NCI-H1048 (cell line): ENCODE results near the gene TOM1L2.
A peak's percentile ranks its signal among the peaks of the same experiment; 100 is the strongest.

Experiments used
- DNase-seq: peaks from one replicate; lab custom pipeline; 2025; lab: John Stamatoyannopoulos, UW

Gene TOM1L2

GRCh38 chr17:17835415-17836249 lies 136.6 kb downstream of the TOM1L2 start:
- DNase-seq: no peak

DNA sequence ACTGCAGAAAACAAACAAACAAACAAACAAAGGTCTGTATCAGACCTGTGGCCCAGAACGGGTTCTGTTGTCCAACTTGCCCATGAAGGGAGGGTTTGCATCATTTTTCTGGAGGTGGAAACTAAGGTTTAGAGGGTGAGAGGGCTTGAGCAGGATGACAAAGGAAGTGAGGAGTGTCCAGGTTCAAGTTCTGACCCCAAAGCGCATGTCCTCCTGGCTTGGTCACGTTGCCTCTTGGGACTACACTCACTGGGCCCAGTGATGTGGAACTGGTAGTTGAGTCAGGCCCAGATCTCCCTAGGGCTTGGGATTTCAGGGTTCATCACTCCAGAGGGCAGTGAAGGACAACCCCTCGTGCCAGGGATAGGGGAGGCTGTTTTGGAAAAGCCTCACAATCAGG lies 137.2 kb downstream of the TOM1L2 start:
- no peak for DNase-seq

GRCh38 chr17:17833658-17834357 lies 138.4 kb downstream of the TOM1L2 start:
- no peak for DNase-seq

GRCh38 chr17:17832032-17832363 lies 140.2 kb downstream of the TOM1L2 start:
- no peak for DNase-seq

GRCh38 chr17:17831208-17832031 lies 140.8 kb downstream of the TOM1L2 start:
- DNase-seq: no peak

DNA sequence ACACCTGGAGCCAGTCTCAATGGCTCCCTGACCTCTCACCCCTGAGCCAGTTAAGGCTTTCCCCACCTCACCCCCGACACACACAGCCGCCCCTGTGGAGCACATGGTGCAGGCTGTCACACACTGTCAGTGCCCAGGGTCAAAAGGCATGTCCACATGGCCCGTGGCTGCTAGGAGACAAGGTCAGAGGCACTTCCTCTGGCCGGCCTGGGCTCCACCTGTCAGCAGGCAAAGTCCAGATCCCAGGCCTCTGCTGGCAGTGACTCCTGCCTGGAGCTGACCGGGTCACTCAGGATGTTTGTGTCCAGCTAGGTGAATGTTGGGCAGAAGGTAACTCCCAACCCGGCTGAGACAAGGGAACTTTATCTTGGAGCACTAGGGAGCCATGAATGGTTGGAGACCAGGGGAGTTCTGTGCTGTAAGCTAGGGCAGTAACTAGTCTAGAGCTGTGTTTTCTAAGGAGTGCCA lies 141.4 kb downstream of the TOM1L2 start:
- DNase-seq: no peak

- DNase-seq: no peak
Observed at GRCh38 chr17:17830269-17830567, 142.0 kb downstream of the TOM1L2 start.

DNA sequence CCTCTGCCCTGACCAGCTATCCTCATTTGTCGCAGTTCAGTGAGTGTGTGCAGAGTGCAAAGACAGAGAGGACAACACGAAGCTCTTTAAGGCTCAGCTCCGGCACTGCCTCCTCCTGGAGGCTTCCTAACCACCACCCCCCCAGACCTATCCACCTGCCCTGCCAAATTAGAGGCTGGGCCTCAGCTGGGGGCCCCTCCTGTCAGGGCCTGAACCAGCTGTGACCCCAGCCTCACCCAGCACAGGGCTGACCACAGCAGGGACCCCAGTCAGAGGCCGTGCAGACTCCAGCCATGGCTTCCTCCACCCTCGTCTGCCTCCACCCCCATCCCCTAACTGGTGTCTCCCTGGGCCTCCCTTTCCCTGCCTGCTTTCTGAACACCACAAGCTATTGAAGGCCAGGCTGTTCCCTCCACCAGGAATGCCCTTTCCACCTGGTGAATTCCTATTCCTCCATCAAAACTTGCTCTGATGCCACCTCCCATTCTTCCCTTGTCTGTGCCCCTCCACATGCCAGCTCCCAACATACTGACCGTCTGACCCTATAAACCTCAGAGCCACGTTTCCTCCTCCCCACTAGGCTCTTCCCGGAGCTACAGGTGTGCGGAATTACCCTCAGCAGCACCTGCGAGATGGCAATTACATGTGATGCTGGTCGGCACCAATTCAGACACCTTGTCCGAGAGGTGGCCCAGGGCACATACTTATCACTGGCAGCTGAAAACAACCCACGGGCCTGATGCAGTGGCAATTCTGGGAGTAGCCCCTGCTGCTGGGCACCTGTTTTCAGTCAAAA lies 144.2 kb downstream of the TOM1L2 start:
- no peak for DNase-seq

DNA sequence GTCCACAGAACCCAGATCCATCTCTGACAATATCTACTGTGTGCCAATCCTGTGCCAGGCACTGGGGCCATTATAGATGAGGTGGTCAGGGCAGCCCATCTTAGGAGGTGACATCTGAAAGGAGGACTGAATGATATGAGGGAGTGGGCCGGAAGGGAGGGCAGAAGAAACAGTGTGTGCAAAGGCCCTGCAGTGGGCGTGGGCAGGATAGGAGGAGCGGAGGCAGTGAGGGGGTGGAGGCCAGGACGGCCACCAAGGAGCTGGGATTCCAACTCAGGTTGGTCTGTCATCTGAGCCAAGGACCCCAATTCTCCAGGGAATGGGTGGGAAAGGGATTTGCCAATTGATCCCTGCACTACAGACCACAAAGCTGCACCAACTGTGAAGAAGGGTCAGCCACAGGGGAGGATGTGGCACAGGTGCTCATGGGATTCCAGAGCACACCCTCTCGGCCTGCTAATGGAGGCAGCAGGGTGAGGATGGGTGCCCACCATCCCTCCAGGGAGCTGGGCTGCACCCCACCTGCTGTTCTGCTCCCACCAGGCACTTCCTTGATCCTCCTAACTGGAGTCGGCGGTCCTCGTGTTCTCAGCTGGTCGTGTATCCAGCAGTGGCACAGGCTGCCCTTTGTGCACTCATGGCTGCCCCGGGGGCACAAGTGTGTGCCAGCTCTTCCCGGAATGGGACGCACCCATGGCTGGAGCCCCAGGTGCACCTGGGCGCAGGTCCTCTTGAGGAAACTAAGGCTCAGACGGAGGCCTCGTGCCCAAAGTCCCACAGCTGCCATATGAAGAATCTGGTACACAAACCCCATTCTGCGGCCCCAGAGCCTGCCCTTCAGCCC lies 145.0 kb downstream of the TOM1L2 start:
- DNase-seq: no peak

DNA sequence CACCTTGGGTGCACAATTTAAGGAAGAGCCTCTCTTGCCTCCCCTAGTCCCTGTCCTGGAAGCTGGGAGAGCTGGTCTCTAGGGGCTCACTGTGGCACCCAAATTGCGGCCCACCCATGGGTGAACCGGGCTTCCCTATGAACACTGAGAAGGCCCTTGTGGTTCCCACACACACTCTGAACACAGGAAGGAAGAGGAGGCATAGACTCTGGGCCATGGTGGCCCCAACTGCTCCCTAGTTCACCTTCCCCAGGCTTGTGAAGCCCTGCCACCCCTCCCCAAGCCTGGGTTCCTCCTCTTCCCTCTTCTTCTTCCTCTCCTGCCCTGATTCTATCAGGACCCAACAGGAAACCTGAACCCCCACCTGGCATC lies 145.9 kb downstream of the TOM1L2 start:
- no peak for DNase-seq

DNA sequence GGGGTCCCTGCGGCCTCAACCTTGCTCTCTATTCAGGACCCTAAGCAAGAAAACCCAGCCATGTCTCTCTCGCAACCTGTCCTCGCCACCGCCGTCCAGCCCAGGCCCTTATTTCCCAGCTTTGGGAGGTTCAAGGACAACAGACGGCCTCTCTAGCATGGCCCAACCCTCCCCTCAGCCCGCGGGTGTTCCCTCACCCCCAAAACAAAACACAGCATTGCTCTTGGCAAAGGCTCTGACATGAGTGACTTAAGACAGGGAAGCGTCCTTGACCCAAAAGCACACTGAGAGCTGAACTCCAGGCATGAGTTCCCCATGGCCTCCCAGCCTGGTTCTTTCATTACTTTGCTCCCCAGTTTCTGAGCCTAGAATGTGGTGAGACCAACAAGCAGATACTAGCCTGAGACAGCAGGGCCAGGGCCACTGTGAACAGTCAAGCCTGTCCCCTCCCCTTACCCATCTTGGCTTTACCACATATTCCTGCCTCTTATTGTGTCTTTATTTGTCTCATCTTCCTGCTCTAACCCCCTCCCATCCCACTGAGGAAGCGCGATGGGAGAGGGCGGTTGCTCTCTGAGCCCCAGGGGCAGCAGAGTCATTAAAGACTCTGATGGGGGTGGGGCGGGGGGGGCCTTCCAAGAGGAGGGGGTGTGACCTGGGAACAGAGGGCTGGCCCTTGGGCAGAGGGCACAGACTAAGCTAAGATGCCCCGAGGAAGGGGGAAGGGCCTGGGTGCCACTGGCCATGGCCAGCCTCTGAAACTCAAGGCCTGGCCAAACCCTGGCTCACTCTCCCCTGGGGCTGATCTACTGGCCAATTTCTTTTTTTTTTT lies 147.2 kb downstream of the TOM1L2 start:
- no peak for DNase-seq

GRCh38 chr17:17824119-17824782 lies 147.9 kb downstream of the TOM1L2 start:
- no peak for DNase-seq

DNA sequence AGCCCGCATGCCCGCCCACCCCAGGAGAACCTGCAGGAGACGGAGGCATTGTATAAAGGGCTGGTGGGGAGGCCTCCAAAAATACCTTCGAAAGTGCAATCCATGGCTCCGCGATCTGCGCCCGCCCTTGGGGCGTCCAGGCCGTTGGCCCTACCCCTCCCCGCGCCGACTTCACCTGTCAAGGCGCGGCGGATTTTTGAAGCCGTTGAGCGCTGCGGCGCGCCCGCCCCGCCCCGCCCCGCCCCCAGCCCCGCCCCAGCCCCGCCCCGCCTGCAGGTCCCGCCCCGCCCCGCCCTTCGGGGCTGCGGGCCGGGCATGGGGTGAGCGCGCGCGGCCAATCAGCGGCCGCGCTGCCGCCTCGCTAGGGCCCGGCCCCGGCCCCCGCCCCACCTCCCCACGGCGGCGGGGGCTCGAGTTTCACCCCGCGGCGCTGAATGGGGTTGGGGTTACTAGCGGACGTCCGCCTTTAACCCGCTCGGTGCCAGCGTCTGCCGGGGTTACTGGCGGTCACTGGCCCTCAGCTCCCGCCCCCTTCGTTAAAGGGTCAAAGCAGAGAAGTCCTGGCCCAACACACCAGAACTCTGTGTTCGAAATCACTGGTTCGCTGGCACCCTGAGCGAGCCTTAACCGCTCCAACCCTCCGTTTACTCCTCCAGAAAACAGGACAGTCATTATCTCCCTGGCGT lies 148.6 kb downstream of the TOM1L2 start:
- peak; percentile 63 for DNase-seq

DNA sequence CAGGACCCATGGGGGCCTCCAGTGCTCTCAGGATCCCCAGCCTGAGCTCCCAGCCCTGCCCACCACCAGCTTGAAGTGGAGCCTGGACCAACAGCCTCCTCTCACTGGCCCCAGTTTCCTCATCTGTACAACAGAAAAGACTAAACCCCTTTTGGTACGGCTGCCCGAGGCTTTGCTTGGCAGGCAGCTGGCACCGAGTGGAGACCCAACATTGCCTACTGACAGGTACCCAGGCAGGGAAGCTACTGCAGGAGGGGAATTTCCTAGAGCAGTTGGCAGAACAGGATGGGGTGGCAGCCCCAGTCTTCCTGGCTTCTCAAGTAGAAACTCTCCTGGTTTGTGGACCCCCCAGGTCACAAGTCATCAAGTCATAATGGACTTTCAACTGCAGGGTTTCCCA lies 149.6 kb downstream of the TOM1L2 start:
- no peak for DNase-seq

DNA sequence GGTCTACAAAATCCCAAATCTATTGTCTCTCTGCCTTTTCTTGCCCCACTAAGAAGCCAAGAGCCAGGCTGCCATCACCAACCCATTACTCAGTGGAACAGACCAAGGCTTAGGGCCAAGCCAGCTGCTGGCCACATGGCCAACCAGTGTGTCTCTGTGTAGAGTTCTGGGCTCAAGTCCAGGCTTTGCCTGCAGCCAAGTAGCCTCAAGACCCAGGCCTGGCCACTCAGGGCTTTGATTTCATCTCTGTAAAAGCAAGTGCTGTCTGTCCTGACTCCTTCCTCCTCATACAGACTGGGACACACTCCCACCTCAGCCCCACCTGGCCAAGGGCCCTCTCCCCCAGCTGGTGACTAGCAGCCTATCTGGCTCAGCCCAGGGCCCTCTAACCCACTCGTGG lies 150.0 kb downstream of the TOM1L2 start:
- DNase-seq: no peak

DNA sequence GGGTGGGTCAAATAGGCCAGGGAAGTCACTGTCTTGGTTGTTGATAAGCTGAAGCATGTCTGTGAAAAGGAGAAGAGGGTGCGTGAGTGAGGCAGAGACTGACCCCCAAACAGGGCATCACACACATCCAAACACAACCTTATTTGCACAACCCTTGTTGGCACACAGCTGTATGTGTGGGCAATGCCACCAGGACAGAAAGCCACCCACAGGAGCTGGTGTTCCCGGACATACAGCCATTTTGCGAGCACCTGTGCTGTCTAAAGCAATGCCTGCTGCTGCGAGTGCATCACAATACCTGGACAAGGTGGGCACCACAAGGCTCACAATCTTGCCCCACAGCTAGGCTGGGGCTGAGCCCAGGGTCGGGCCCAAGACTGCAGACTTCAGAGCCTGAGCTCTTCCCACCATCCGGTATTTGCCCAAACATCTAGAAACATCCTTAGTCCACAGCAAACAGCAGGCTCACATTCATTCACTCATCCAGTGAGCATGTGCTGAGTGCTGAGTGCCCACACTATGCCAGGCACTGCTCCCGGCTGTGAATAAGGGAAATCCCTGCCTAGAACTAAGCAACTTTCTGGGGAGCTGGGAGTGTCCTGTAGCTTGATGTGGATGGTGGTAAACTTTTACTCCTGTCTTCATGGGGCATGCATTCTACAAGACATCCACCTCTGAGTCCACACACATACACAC lies 151.6 kb downstream of the TOM1L2 start:
- no peak for DNase-seq

DNA sequence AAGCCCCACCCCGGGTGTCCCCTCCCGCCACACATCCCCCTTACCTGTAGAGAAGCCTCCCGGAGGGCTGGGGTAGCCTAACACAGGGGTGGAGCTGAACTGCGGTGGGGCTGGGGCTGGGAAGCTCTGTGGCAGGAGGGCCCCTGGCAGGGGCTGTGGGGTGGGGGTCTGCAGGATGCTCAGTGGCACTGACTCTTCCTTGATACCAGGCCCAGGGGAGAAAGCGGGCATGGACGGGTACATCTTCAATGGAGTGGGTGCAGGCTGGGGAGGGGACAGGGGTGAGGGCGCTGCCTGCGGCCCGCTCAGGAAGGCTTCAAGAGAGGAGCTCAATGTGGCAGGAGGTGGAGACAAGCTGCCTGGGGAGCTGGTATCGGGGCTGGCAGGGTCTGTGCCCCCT lies 152.2 kb downstream of the TOM1L2 start:
- DNase-seq: no peak

- peak; percentile 56 for DNase-seq
Observed at GRCh38 chr17:17819561-17819995, 152.6 kb downstream of the TOM1L2 start.
